ENCODE measurements around the gene LRRC75A. TPM values are rescaled to one million over a fixed set of nuclear protein-coding genes. Genes with fewer than 3 reads are reported as not detected.

The LRRC75A gene
- total RNA-seq, 4 donors from 2014 or later = 0.26 to 6.0 (median 3.7) TPM

- no peak for TF ChIP-seq POLR2A (IDR thresholded peaks at IDR 0.05)
- TF ChIP-seq CTCF (IDR thresholded peaks at IDR 0.05) = peak; percentile 91 to 94 (median 92)
- intact Hi-C loops (cut with DNase I; ENCODE audit: low total_unique reads) = loop anchor here (1.0 kb wide), 1 partner anchor 68 kb away; no protein-coding TSS in a partner anchor
- no peaks in the 10 kb centered on the region for H3K9me3 ChIP-seq
- H3K27ac ChIP-seq = peak overlapping the region; percentile 42 to 52
- DNase-seq = peak; percentile 78 to 84
- H3K4me3 ChIP-seq = no peak overlapping the region
- H3K4me1 ChIP-seq = no peaks in the 10 kb centered on the region
- H3K36me3 ChIP-seq = no peaks in the 10 kb centered on the region
- no peaks in the 10 kb centered on the region for H3K27me3 ChIP-seq
These were observed 29.2 kb upstream of the LRRC75A start for GRCh38 chr17:16521070-16521727.

GRCh38 chr17:16519021-16519420 is 27.0 kb upstream of the LRRC75A start:
- Histone ChIP-seq H3K9me3 (no peaks in the 10 kb centered on the region), H3K4me3 (no peak overlapping the region), H3K36me3 (no peaks in the 10 kb centered on the region), H3K27me3 (no peaks in the 10 kb centered on the region), H3K27ac (no peak overlapping the region), H3K4me1 (no peaks in the 10 kb centered on the region)
- no peak for DNase-seq
- TF ChIP-seq POLR2A (IDR thresholded peaks at IDR 0.05) (no peak), CTCF (IDR thresholded peaks at IDR 0.05) (no peak)
- intact Hi-C loops (cut with DNase I; ENCODE audit: low total_unique reads) = no loop called here

- H3K4me3 ChIP-seq = no peak overlapping the region
- no peaks in the 10 kb centered on the region for H3K27me3 ChIP-seq
- no peak for DNase-seq
- H3K27ac ChIP-seq = peak overlapping the region in 1 of 2 donors; percentile 77
- intact Hi-C loops (cut with DNase I; ENCODE audit: low total_unique reads) = no loop called here
- H3K4me1 ChIP-seq = no peaks in the 10 kb centered on the region
- no peak for TF ChIP-seq POLR2A (IDR thresholded peaks at IDR 0.05)
- no peak for TF ChIP-seq CTCF (IDR thresholded peaks at IDR 0.05)
- no peaks in the 10 kb centered on the region for H3K36me3 ChIP-seq
- H3K9me3 ChIP-seq = no peaks in the 10 kb centered on the region
These were observed 25.5 kb upstream of the LRRC75A start for GRCh38 chr17:16517477-16517876.

- peak overlapping the region; percentile 53 to 77 for H3K27ac ChIP-seq
- no peaks in the 10 kb centered on the region for H3K27me3 ChIP-seq
- peak; percentile 52 to 71 for DNase-seq
- H3K4me3 ChIP-seq = no peak overlapping the region
- no peaks in the 10 kb centered on the region for H3K4me1 ChIP-seq
- intact Hi-C loops (cut with DNase I; ENCODE audit: low total_unique reads) = no loop called here
- TF ChIP-seq POLR2A (IDR thresholded peaks at IDR 0.05) = peak in 1 of 2 donors; percentile 33
- no peak for TF ChIP-seq CTCF (IDR thresholded peaks at IDR 0.05)
- no peaks in the 10 kb centered on the region for H3K9me3 ChIP-seq
- H3K36me3 ChIP-seq = no peaks in the 10 kb centered on the region
These were observed 24.6 kb upstream of the LRRC75A start for GRCh38 chr17:16516594-16517051.

- TF ChIP-seq POLR2A (IDR thresholded peaks at IDR 0.05) (no peak), CTCF (IDR thresholded peaks at IDR 0.05) (no peak)
- H3K27ac ChIP-seq = peak overlapping the region; percentile 53 to 77
- DNase-seq = no peak
- H3K27me3 ChIP-seq = no peaks in the 10 kb centered on the region
- H3K4me3 ChIP-seq = no peak overlapping the region
- H3K36me3 ChIP-seq = no peaks in the 10 kb centered on the region
- H3K9me3 ChIP-seq = no peaks in the 10 kb centered on the region
- H3K4me1 ChIP-seq = no peaks in the 10 kb centered on the region
- intact Hi-C loops (cut with DNase I; ENCODE audit: low total_unique reads) = no loop called here
These were observed 23.9 kb upstream of the LRRC75A start for GRCh38 chr17:16515933-16516332.

All from uterus (tissue), 4 donors.